GM18508 (cell line): ENCODE data around the gene KLHDC2.
"Not testable (repeated sequence)": the region's sequence is repeated elsewhere in the genome, so short reads cannot be mapped to it uniquely, and the experiment has no call there.

Source experiments
- ATAC-seq: cut with Tn5 transposase; IDR thresholded peaks from one replicate; pipeline ENCODE4 v1.9.1; 2021; ENCODE audit warnings: moderate number of reproducible peaks; ENCODE audit not compliant: insufficient read depth, unreplicated experiment

KLHDC2 gene

DNA sequence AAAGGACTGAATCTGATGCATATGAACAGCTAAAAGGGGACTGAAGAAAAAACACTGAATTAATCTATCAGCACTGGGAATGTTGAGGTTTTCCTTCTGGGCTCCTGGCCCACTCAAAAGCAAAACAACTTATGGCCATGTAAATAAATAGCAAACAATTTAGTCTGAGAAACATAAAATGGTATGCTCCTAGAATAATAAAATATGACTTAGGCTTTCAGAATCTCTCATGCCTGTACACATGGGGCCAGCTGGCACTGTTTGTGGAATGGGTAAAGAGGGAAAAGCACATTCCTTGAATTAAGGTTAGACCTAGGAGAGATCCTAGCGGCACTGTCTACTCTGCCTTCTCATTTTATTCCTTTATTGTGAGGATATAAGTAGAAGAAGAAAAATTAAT is 6.2 kb downstream of the KLHDC2 start:
- ATAC-seq, result no peak

DNA sequence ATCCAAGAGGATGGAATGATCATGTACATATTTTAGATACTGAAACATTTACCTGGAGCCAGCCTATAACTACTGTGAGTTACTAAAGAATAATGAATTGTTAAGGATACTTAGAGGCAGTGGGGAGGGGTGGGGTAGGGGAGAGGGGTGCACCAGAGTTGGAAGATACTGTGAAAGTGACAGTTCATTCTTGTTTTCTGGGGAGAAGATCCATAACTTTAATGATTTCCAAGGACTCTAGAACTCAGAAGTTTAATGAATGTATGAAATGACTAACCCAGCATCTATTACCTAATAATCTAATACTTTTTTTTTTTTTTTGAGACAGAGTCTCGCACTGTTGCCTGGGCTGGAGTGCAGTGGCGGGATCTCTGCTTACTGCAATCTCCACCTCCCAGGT is 10.5 kb downstream of the KLHDC2 start:
- no peak for ATAC-seq

DNA sequence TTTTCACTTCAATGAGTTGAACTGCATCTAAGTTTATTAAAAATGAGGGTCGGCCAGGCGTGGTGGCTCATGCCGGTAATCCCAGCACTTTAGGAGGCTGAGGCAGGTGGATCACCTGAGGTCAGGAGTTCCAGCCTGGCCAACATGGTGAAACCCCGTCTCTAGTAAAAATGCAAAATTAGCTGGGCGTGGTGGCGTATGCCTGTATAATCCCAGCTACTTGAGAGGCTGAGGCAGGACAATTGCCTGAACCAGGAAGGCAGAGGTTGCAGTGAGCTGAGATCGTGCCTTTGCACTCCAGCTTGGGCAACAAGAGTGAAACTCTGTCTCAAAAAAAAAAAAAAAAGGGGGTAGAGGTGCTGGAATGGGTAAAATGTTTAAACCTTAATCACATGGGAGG is 13.1 kb downstream of the KLHDC2 start:
- ATAC-seq, result not testable (repeated sequence)

DNA sequence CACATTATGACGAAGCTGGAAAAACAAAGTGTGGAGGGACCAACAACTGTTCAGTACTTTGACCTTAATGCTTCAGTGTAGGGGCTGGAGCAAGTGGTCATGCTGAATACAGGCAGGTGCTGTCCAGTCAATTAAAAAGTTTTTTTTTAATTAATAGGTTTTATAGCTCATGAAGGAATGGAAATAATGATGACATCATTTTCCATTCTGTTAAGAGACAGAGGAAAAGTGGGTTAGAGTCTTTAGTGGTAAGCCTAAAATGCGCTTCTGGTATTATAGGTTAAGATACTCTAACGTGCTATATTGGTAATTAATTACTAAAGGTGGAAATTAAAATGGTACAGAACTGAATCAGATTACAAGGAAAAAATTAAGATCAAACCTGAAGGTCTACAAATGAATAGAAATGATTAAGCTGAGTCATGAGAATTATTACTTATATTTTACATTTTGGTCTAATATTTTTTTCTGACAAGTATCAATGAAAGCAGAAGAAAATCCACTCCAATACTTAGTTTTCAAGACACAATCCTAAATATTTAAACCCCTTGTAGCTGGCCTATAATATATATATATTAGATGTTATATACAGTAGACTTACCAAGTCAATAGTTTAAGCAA is 15.6 kb downstream of the KLHDC2 start:
- ATAC-seq, result no peak

DNA sequence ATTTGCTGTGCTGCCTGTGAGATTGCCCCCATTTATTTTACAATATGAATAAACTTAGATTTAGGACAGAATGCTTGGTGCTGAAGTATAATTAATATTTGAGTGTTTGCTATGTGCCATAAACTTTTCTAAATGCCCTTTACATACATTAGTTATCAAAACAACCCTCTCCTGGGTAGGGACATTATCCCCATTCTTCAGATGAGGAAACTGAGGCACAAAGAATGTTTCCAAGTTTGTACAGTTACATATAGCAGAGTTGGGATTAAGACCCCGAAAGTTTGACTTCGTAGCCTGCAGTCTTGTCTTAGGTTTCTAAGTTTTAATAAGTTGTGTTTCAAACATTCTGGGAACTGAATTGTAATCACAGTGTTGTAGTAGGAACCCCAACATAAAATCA is 18.4 kb downstream of the KLHDC2 start:
- ATAC-seq, result no peak

DNA sequence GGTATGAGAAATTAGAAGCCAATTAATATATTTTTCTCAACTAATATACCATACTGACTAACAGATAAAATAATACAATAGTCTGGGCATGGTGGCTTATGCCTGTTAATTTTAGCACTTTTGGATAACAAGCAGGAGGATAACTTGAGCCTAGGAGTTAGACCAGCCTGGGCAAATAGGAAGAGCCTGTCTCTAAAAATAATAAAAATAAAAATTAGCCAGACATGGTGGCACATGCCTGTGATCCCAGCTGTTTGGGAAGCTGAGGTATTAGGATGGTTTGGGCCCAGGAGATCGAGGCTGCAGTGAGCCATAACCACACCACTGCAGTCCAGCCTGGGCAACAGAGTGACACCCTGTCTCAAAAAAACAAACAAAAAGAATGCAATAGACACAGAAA is 24.7 kb downstream of the KLHDC2 start:
- no peak for ATAC-seq

DNA sequence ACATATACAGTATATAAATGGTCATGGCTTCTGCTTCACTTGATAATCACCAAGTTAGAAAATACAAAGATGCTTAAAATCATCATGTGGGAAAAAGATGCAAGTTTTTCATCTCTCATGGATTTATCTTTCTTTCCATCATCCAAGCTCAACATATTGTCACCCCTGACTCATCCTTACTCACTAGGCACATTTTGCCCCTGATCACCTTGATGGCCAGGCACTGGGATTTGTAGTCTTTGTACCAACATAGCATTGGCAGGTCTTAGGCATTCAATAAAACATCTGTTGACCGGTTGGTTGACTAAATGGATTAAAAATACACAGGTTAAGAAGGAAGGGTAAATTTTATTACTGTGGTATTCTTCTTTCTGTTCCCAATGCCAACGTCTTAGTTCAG is 28.1 kb downstream of the KLHDC2 start:
- no peak for ATAC-seq

DNA sequence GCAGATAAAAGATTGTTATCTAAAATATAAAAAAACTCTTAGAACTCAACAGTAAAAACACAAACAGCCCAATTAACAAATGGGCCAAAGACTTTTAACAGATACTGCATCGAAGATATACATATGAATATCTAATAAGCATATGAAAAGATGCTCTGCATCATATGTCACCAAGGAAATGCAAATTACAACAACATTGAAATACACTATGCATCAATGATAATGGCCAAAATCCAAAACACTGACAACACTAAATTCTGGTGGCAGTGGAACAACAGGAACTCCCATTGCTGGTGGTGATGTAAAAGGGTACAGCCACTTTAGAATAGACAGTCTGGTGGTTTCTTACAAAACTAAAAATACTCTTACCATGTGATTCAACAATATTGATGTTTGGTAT is 40.8 kb downstream of the KLHDC2 start:
- ATAC-seq, result no peak

DNA sequence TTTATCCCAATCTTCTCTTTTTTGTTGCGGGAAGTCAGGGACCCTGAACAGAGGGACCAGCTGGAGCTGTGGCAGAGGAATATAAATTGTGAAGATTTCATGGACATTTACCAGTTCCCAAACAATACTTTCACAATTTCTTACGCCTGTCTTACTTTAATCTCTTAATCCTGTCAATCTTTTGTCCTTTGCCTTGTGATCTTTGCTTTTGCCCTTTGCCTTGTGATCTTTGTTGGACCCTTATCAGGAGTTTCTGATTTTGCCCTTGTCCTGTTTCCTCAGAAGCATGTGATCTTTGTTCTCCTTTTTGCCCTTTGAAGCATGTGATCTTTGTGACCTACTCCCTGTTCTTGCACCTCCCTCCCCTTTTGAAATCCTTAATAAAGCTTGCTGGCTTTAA is 48.2 kb downstream of the KLHDC2 start:
- ATAC-seq, result not testable (repeated sequence)

DNA sequence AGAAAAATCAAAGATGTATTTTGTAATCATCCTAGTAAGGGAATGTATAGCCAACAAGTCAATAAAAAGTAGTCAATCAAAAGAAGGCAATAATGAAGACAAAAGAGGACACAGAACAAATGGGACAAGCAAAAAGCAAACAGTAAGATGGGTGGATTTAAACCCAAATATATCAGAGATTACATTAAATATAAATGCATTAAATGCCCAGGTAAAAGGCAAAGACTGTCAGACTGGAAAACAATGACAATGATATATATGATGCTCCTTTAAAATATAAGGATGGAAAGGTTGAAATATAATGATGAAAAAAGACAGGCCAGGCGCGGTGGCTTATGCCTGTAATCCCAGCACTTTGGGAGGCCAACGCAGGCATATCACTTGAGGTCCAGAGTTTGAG is 48.9 kb downstream of the KLHDC2 start:
- no peak for ATAC-seq

DNA sequence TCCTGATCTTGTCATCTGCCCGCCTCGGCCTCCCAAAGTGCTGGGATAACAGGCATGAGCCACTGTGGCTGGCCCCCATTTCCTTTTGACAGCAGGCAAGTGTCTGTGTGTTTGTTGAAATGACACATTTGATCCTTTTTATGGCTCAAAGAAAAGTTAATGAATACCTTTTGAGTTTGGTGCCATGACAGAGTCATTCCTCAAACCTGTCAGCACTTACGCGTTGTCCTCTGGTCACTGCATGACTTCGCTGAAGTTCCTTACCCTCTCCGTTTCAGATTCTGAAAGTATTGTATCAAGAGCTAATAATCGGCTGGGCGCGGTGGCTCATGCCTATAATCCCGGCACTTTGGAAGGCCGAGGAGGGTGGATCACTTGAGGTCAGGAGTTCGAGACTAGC is 52.2 kb downstream of the KLHDC2 start:
- ATAC-seq, result no peak

DNA sequence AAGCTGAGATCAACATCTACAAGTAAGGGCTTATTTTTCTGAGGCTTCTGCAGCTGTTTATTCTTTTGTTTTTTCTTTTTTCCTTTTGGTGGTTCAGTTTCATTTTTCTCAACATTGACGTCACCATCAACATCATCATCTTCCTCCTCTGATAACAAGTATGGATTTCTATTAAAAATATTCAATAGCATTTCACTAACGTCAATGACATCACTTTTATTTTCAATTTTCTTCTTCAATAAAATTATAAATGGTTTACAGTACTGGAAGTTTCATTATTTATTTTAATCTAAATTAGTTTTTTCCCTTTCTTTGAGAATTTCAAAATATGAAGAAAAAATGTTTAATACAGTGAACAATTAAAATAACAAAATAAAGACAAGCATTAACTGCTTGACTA is 60.7 kb downstream of the KLHDC2 start:
- no peak for ATAC-seq
